Bronchial epithelial cell (primary cell): Measurements from ENCODE around the gene PAPOLA. TPM values are rescaled to one million over a fixed set of nuclear protein-coding genes. Genes with fewer than 3 reads are reported as not detected.

ENCODE experiments used
- DNase-seq: peaks from one replicate; pipeline ENCODE4 v3.0.0-alpha.2; 2010; ENCODE audit warnings: low read depth
- FAIRE-seq: peaks from 2 replicates; lab custom pipeline; 2011; peaks lifted over from hg19 to GRCh38; lab: Jason Lieb, UNC
- H3K27me3 ChIP-seq: 2 replicates; pipeline ENCODE4 v1.5.1; 2011; ENCODE audit warnings: low read length; ENCODE audit not compliant: control insufficient read depth, insufficient read depth
- H3K36me3 ChIP-seq: 2 replicates; pipeline ENCODE4 v1.5.1; 2011; ENCODE audit warnings: low read length; ENCODE audit not compliant: control insufficient read depth, insufficient read depth
- H3K4me3 ChIP-seq: 2 replicates; pipeline ENCODE4 v1.5.1; 2011; ENCODE audit warnings: mild to moderate bottlenecking, low read depth, low read length, control low read depth
- CTCF ChIP-seq: IDR thresholded peaks from 2 replicates; pipeline ENCODE4 v1.5.1; 2011; ENCODE audit warnings: mild to moderate bottlenecking, moderate library complexity, low read length, control low read depth, inconsistent platforms; ENCODE audit not compliant: insufficient read depth, severe bottlenecking
- total RNA-seq: library from RNA; depleted of rRNA; stranded (reverse); fragments of >200 nt; gene quantifications from 2 replicates; pipeline ENCODE4 v1.2.1, GENCODE V29; 2014

Gene PAPOLA
- total RNA-seq, 1 donor from 2014 or later, result 70.0 TPM

GRCh38 chr14:96576937-96577336, 74.8 kb downstream of the PAPOLA start:
- DNase-seq, result no peak
- H3K36me3 ChIP-seq, result no peaks in the 10 kb centered on the region
- TF ChIP-seq CTCF, result no peak
- H3K27me3 ChIP-seq, result no peaks in the 10 kb centered on the region
- no peak overlapping the region for H3K4me3 ChIP-seq
- FAIRE-seq, result no peak

- peak; percentile 19 for TF ChIP-seq CTCF
- Histone ChIP-seq H3K27me3 (no peaks in the 10 kb centered on the region), H3K36me3 (no peaks in the 10 kb centered on the region), H3K4me3 (no peak overlapping the region)
- DNase-seq (peak; percentile 26), FAIRE-seq (no peak)
Measured at GRCh38 chr14:96578619-96579018, 76.4 kb downstream of the PAPOLA start.

GRCh38 chr14:96579358-96579757, 77.2 kb downstream of the PAPOLA start:
- Histone ChIP-seq H3K36me3 (no peaks in the 10 kb centered on the region), H3K27me3 (no peaks in the 10 kb centered on the region), H3K4me3 (no peak overlapping the region)
- FAIRE-seq, result no peak
- no peak for TF ChIP-seq CTCF
- DNase-seq, result no peak

GRCh38 chr14:96579855-96580254, 77.7 kb downstream of the PAPOLA start:
- DNase-seq (no peak), FAIRE-seq (no peak)
- no peaks in the 10 kb centered on the region for H3K27me3 ChIP-seq
- no peak overlapping the region for H3K4me3 ChIP-seq
- TF ChIP-seq CTCF, result no peak
- H3K36me3 ChIP-seq, result no peaks in the 10 kb centered on the region

GRCh38 chr14:96580566-96580965, 78.4 kb downstream of the PAPOLA start:
- Histone ChIP-seq H3K4me3 (no peak overlapping the region), H3K36me3 (no peaks in the 10 kb centered on the region), H3K27me3 (no peaks in the 10 kb centered on the region)
- FAIRE-seq (no peak), DNase-seq (no peak)
- TF ChIP-seq CTCF, result no peak

- TF ChIP-seq CTCF, result no peak
- H3K36me3 ChIP-seq, result no peaks in the 10 kb centered on the region
- DNase-seq, result no peak
- FAIRE-seq, result no peak
- no peaks in the 10 kb centered on the region for H3K27me3 ChIP-seq
- H3K4me3 ChIP-seq, result no peak overlapping the region
Measured at GRCh38 chr14:96581026-96581425, 78.8 kb downstream of the PAPOLA start.
